K562 (cell line): ENCODE results near the gene ETDC. TPM values are rescaled to one million over a fixed set of nuclear protein-coding genes. Genes with fewer than 3 reads are reported as not detected.

Source experiments
- FOXM1 ChIP-seq, 2 experiments: fragments of 450-650 bp in 1 of 2; sonication (generic) in 1 of 2; formaldehyde crosslinking in 1 of 2; IDR thresholded peaks; 2 replicates each; pipeline versions ENCODE4 v1.6.1 to v1.9.0; 2017 to 2022; ENCODE audit warnings: low read depth in 2 of 2, mild to moderate bottlenecking in 2 of 2, missing genetic modification reagents in 1 of 2, moderate library complexity in 1 of 2
- HCFC1 ChIP-seq: IDR thresholded peaks from 2 replicates; pipeline ENCODE4 v1.6.1; 2012; ENCODE audit warnings: low read depth, low read length, improper control_type of control experiment
- KLF1 ChIP-seq: fragments of 450-650 bp; IDR thresholded peaks from 2 replicates; pipeline ENCODE4 v1.6.1; 2016; ENCODE audit warnings: missing genetic modification characterization, missing compliant biosample characterization
- MITF ChIP-seq: IDR thresholded peaks from 2 replicates; pipeline ENCODE4 v1.6.1; 2014; ENCODE audit warnings: antibody characterized with exemption
- NCOA6 ChIP-seq: fragments of 450-650 bp; IDR thresholded peaks from 2 replicates; pipeline ENCODE4 v1.6.1; 2017; ENCODE audit warnings: mild to moderate bottlenecking
- PHB ChIP-seq: fragments of 250-450 bp; sonication (Bioruptor Pico); IDR thresholded peaks from 2 replicates; pipeline ENCODE4 v1.5.0; 2021
- SIN3A ChIP-seq, 2 experiments: fragments of 150-350 bp in 1 of 2; IDR thresholded peaks; 2 replicates each; pipeline ENCODE4 v1.6.1; 2011 to 2016; ENCODE audit warnings: borderline replicate concordance in 2 of 2, low read depth in 2 of 2, low read length in 2 of 2, mild to moderate bottlenecking in 2 of 2, moderate library complexity in 2 of 2; ENCODE audit not compliant: control insufficient read depth in 1 of 2
- ZNF253 ChIP-seq: fragments of 250-450 bp; sonication (Bioruptor Pico); conservative IDR thresholded peaks from 2 replicates; pipeline ENCODE4 v1.6.1; 2021; ENCODE audit warnings: mild to moderate bottlenecking
- ZNF280A ChIP-seq: fragments of 450-650 bp; IDR thresholded peaks from 2 replicates; pipeline ENCODE4 v1.6.1; 2018; ENCODE audit warnings: mild to moderate bottlenecking, low read depth; ENCODE audit not compliant: partially characterized antibody
- polyA plus RNA-seq, 8 experiments: library from polyadenylated mRNA; depleted of rRNA in 4 of 8; stranded (reverse) in 5 of 8; unstranded in 3 of 8; fragments of >200 nt; fragmentation: Nextera tagmentation in 2 of 8; fragmentation: Illumina TruSeq in 1 of 8; extraction: Ambion mirVana in 2 of 8; extraction: Trizol in 1 of 8; gene quantifications; 2 replicates each; pipeline versions ENCODE4 v1.2.1 to v1.2.3, GENCODE V29; 2011 to 2014; ENCODE audit warnings: inconsistent platforms in 1 of 8, missing spikeins in 1 of 8
- total RNA-seq, 7 experiments: library from RNA; depleted of rRNA in 6 of 7; stranded (reverse); fragments of >200 nt in 6 of 7; fragmentation: Illumina TruSeq in 2 of 7; extraction: Trizol in 2 of 7; gene quantifications; 2 replicates each; pipeline versions ENCODE4 v1.2.1 to v1.2.3, GENCODE V29; 2011 to 2021; ENCODE audit warnings: low replicate concordance in 1 of 7

ETDC gene
- total and polyA plus RNA-seq, 9 of the 15 experiments (the other 6 are each of a cell fraction or from before 2014, with no cell fraction given), result not detected

- no peak for TF ChIP-seq MITF
- TF ChIP-seq ZNF280A, result no peak
- TF ChIP-seq FOXM1 (IDR thresholded peaks at IDR 0.05; ENCODE audit: low read depth), result no peak
- TF ChIP-seq FOXM1 (CRISPR knock-in tag; IDR thresholded peaks at IDR 0.05; ENCODE audit: low read depth), result no peak
- no peak for TF ChIP-seq SIN3A (IDR thresholded peaks at IDR 0.05; ENCODE audit: borderline replicate concordance in 2 of 2, control insufficient read depth in 1 of 2, low read depth in 2 of 2, low read length in 2 of 2)
- no peak for TF ChIP-seq ZNF253 (CRISPR knock-in tag)
- no peak for TF ChIP-seq PHB (CRISPR knock-in tag)
- no peak for TF ChIP-seq NCOA6
- TF ChIP-seq KLF1 (tag), result no peak
- no peak for TF ChIP-seq HCFC1
These were observed 45.0 kb downstream of the ETDC start (continued) for GRCh38 chrX:135354288-135354687.

Other genes with a start within 250 kb of the ETDC start
Only the 7 nearest of the 8 such genes appear.
- gene SMIM10L2B, start 210.8 kb upstream of the ETDC start, total RNA-seq (2014; rRNA removed), result 0.16 and 0.64 TPM in 2 replicates
- 0.13 and 0.18 TPM in 2 replicates for gene SMIM10L2B, start 210.8 kb upstream of the ETDC start, total RNA-seq (2014; rRNA removed; fragmentation: Illumina TruSeq; extraction: Trizol)
- gene SMIM10L2B, start 210.8 kb upstream of the ETDC start, total RNA-seq (2015; rRNA removed; fragmentation: Illumina TruSeq; extraction: Trizol), result 0.18 and 0.19 TPM in 2 replicates
- gene SMIM10L2B, start 210.8 kb upstream of the ETDC start, total RNA-seq (2021), result 0.22 and 0.47 TPM in 2 replicates
- 0.04 and 0.11 TPM in 2 replicates for gene SMIM10L2B, start 210.8 kb upstream of the ETDC start, polyA plus RNA-seq (2011; rRNA removed)
- 0.27 and 0.30 TPM in 2 replicates for gene SMIM10L2B, start 210.8 kb upstream of the ETDC start, polyA plus RNA-seq (2014; fragmentation: Illumina TruSeq; extraction: Trizol)
- gene SMIM10L2B, start 210.8 kb upstream of the ETDC start, polyA plus RNA-seq (2014; fragmentation: Nextera tagmentation; extraction: Ambion mirVana), result under 1 TPM in 1 of 2 experiments, not detected in 1; 0.03 TPM
- gene SMIM10L2B, start 210.8 kb upstream of the ETDC start, polyA plus RNA-seq (2014; rRNA removed), result 0.20 and 0.38 TPM in 2 replicates
- gene ETDB, start 189.0 kb upstream of the ETDC start, total RNA-seq (2014; rRNA removed), result not detected in 2 replicates
- gene ETDB, start 189.0 kb upstream of the ETDC start, total RNA-seq (2014; rRNA removed; fragmentation: Illumina TruSeq; extraction: Trizol), result not detected in 2 replicates
- not detected in 2 replicates for gene ETDB, start 189.0 kb upstream of the ETDC start, total RNA-seq (2015; rRNA removed; fragmentation: Illumina TruSeq; extraction: Trizol)
- not detected in 2 replicates for gene ETDB, start 189.0 kb upstream of the ETDC start, total RNA-seq (2021)
- gene ETDB, start 189.0 kb upstream of the ETDC start, polyA plus RNA-seq (2011; rRNA removed), result not detected in 2 replicates
- gene ETDB, start 189.0 kb upstream of the ETDC start, polyA plus RNA-seq (2014; fragmentation: Illumina TruSeq; extraction: Trizol), result not detected in 2 replicates
- gene ETDB, start 189.0 kb upstream of the ETDC start, polyA plus RNA-seq (2014; fragmentation: Nextera tagmentation; extraction: Ambion mirVana), result not detected
- gene ETDB, start 189.0 kb upstream of the ETDC start, polyA plus RNA-seq (2014; rRNA removed), result not detected in 2 replicates
- gene CT55, start 138.1 kb upstream of the ETDC start, total RNA-seq (2014; rRNA removed), result 65.5 and 66.5 TPM in 2 replicates
- 73.2 and 75.8 TPM in 2 replicates for gene CT55, start 138.1 kb upstream of the ETDC start, total RNA-seq (2014; rRNA removed; fragmentation: Illumina TruSeq; extraction: Trizol)
- 72.9 and 79.0 TPM in 2 replicates for gene CT55, start 138.1 kb upstream of the ETDC start, total RNA-seq (2015; rRNA removed; fragmentation: Illumina TruSeq; extraction: Trizol)
- gene CT55, start 138.1 kb upstream of the ETDC start, total RNA-seq (2021), result 50.9 and 52.8 TPM in 2 replicates
- 23.1 and 48.5 TPM in 2 replicates for gene CT55, start 138.1 kb upstream of the ETDC start, polyA plus RNA-seq (2011; rRNA removed)
- gene CT55, start 138.1 kb upstream of the ETDC start, polyA plus RNA-seq (2014; fragmentation: Illumina TruSeq; extraction: Trizol), result 58.5 and 68.5 TPM in 2 replicates
- gene CT55, start 138.1 kb upstream of the ETDC start, polyA plus RNA-seq (2014; fragmentation: Nextera tagmentation; extraction: Ambion mirVana), result 10 to 100 TPM; 77.8 to 98.9 TPM
- 73.8 and 82.3 TPM in 2 replicates for gene CT55, start 138.1 kb upstream of the ETDC start, polyA plus RNA-seq (2014; rRNA removed)
- not detected in 2 replicates for gene ETDA, start 57.4 kb upstream of the ETDC start, total RNA-seq (2014; rRNA removed)
- not detected in 2 replicates for gene ETDA, start 57.4 kb upstream of the ETDC start, total RNA-seq (2014; rRNA removed; fragmentation: Illumina TruSeq; extraction: Trizol)
- gene ETDA, start 57.4 kb upstream of the ETDC start, total RNA-seq (2015; rRNA removed; fragmentation: Illumina TruSeq; extraction: Trizol), result not detected in 2 replicates
- not detected in 2 replicates for gene ETDA, start 57.4 kb upstream of the ETDC start, total RNA-seq (2021)
- not detected in 2 replicates for gene ETDA, start 57.4 kb upstream of the ETDC start, polyA plus RNA-seq (2011; rRNA removed)
- not detected in 2 replicates for gene ETDA, start 57.4 kb upstream of the ETDC start, polyA plus RNA-seq (2014; fragmentation: Illumina TruSeq; extraction: Trizol)
- gene ETDA, start 57.4 kb upstream of the ETDC start, polyA plus RNA-seq (2014; fragmentation: Nextera tagmentation; extraction: Ambion mirVana), result not detected
- not detected in 2 replicates for gene ETDA, start 57.4 kb upstream of the ETDC start, polyA plus RNA-seq (2014; rRNA removed)
- 3.0 and 4.0 TPM in 2 replicates for gene ZNF75D, start 34.6 kb downstream of the ETDC start, total RNA-seq (2014; rRNA removed)
- gene ZNF75D, start 34.6 kb downstream of the ETDC start, total RNA-seq (2014; rRNA removed; fragmentation: Illumina TruSeq; extraction: Trizol), result 4.4 and 4.7 TPM in 2 replicates
- 4.9 and 5.7 TPM in 2 replicates for gene ZNF75D, start 34.6 kb downstream of the ETDC start, total RNA-seq (2015; rRNA removed; fragmentation: Illumina TruSeq; extraction: Trizol)
- 3.2 and 4.2 TPM in 2 replicates for gene ZNF75D, start 34.6 kb downstream of the ETDC start, total RNA-seq (2021)
- gene ZNF75D, start 34.6 kb downstream of the ETDC start, polyA plus RNA-seq (2011; rRNA removed), result 6.3 and 6.5 TPM in 2 replicates
- gene ZNF75D, start 34.6 kb downstream of the ETDC start, polyA plus RNA-seq (2014; fragmentation: Illumina TruSeq; extraction: Trizol), result 3.7 and 4.1 TPM in 2 replicates
- 1 to 10 TPM; 1.6 to 1.7 TPM for gene ZNF75D, start 34.6 kb downstream of the ETDC start, polyA plus RNA-seq (2014; fragmentation: Nextera tagmentation; extraction: Ambion mirVana)
- gene ZNF75D, start 34.6 kb downstream of the ETDC start, polyA plus RNA-seq (2014; rRNA removed), result 3.0 and 3.8 TPM in 2 replicates
- gene ZNF449, start 35.3 kb downstream of the ETDC start, total RNA-seq (2014; rRNA removed), result 2.6 and 3.2 TPM in 2 replicates
- 5.6 and 6.0 TPM in 2 replicates for gene ZNF449, start 35.3 kb downstream of the ETDC start, total RNA-seq (2014; rRNA removed; fragmentation: Illumina TruSeq; extraction: Trizol)
- gene ZNF449, start 35.3 kb downstream of the ETDC start, total RNA-seq (2015; rRNA removed; fragmentation: Illumina TruSeq; extraction: Trizol), result 5.7 TPM in 2 replicates
- 3.4 TPM in 2 replicates for gene ZNF449, start 35.3 kb downstream of the ETDC start, total RNA-seq (2021)
- gene ZNF449, start 35.3 kb downstream of the ETDC start, polyA plus RNA-seq (2011; rRNA removed), result 7.9 and 8.4 TPM in 2 replicates
- 4.6 and 4.7 TPM in 2 replicates for gene ZNF449, start 35.3 kb downstream of the ETDC start, polyA plus RNA-seq (2014; fragmentation: Illumina TruSeq; extraction: Trizol)
- 1 to 10 TPM; 1.4 to 4.2 TPM for gene ZNF449, start 35.3 kb downstream of the ETDC start, polyA plus RNA-seq (2014; fragmentation: Nextera tagmentation; extraction: Ambion mirVana)
- 3.9 and 4.3 TPM in 2 replicates for gene ZNF449, start 35.3 kb downstream of the ETDC start, polyA plus RNA-seq (2014; rRNA removed)
- gene SMIM10L2A, start 112.5 kb downstream of the ETDC start, total RNA-seq (2014; rRNA removed), result 0.04 and 0.09 TPM in 2 replicates
- 0.04 TPM in 1 of 2 replicates, not detected in the other for gene SMIM10L2A, start 112.5 kb downstream of the ETDC start, total RNA-seq (2014; rRNA removed; fragmentation: Illumina TruSeq; extraction: Trizol)
- 0.11 and 0.14 TPM in 2 replicates for gene SMIM10L2A, start 112.5 kb downstream of the ETDC start, total RNA-seq (2015; rRNA removed; fragmentation: Illumina TruSeq; extraction: Trizol)
- gene SMIM10L2A, start 112.5 kb downstream of the ETDC start, total RNA-seq (2021), result 0.13 and 0.18 TPM in 2 replicates
- 0.03 and 0.05 TPM in 2 replicates for gene SMIM10L2A, start 112.5 kb downstream of the ETDC start, polyA plus RNA-seq (2011; rRNA removed)
- 0.04 and 0.10 TPM in 2 replicates for gene SMIM10L2A, start 112.5 kb downstream of the ETDC start, polyA plus RNA-seq (2014; fragmentation: Illumina TruSeq; extraction: Trizol)
- not detected for gene SMIM10L2A, start 112.5 kb downstream of the ETDC start, polyA plus RNA-seq (2014; fragmentation: Nextera tagmentation; extraction: Ambion mirVana)
- gene SMIM10L2A, start 112.5 kb downstream of the ETDC start, polyA plus RNA-seq (2014; rRNA removed), result 0.07 TPM in 2 replicates